Measurements from ENCODE around the gene PROS1.

- TF ChIP-seq EZH2 (IDR thresholded peaks at IDR 0.05; ENCODE audit: borderline replicate concordance, low read depth, low read length, poor library complexity, severe bottlenecking) (no peak), CTCF (conservative IDR thresholded peaks at IDR 0.05; ENCODE audit: low read depth, low read length) (no peak)
These were observed 69.1 kb downstream of the PROS1 start for GRCh38 chr3:93904568-93904967.
